Astrocyte (in vitro differentiated cells and primary cell): ENCODE measurements around the gene ZSWIM4. TPM values are rescaled to one million over a fixed set of nuclear protein-coding genes. Genes with fewer than 3 reads are reported as not detected.

ENCODE experiments used
- DNase-seq: peaks from one replicate; pipeline ENCODE4 v3.0.0-alpha.2; 2010; ENCODE audit warnings: low read depth
- FAIRE-seq: peaks from 2 replicates; lab custom pipeline; 2011; peaks lifted over from hg19 to GRCh38; lab: Jason Lieb, UNC
- H2AFZ ChIP-seq: 2 replicates; pipeline ENCODE4 v1.6.0; 2012; ENCODE audit warnings: low read depth, low read length, inconsistent platforms
- H3K27ac ChIP-seq: 2 replicates; pipeline ENCODE4 v1.5.1; 2011; ENCODE audit warnings: low read depth, low read length, inconsistent platforms
- H3K27me3 ChIP-seq: 2 replicates; pipeline ENCODE4 v1.6.0; 2011; ENCODE audit warnings: low read length, inconsistent platforms; ENCODE audit not compliant: insufficient read depth
- H3K36me3 ChIP-seq: 2 replicates; pipeline ENCODE4 v1.5.1; 2011; ENCODE audit warnings: low read length, inconsistent platforms; ENCODE audit not compliant: insufficient read depth
- H3K4me1 ChIP-seq: 2 replicates; pipeline ENCODE4 v1.5.1; 2011; ENCODE audit warnings: low read length, inconsistent platforms; ENCODE audit not compliant: insufficient read depth
- H3K4me2 ChIP-seq: 2 replicates; pipeline ENCODE4 v1.6.0; 2012; ENCODE audit warnings: low read length, inconsistent platforms
- H3K4me3 ChIP-seq: 2 replicates; pipeline ENCODE4 v1.5.1; 2011; ENCODE audit warnings: low read depth, mild to moderate bottlenecking, low read length, inconsistent platforms; ENCODE audit not compliant: insufficient read depth
- H3K79me2 ChIP-seq: 2 replicates; pipeline ENCODE4 v1.6.0; 2012; ENCODE audit warnings: mild to moderate bottlenecking, low read length, inconsistent platforms; ENCODE audit not compliant: insufficient read depth
- H3K9ac ChIP-seq: 2 replicates; pipeline ENCODE4 v1.6.0; 2012; ENCODE audit warnings: mild to moderate bottlenecking, low read length, inconsistent platforms
- H3K9me3 ChIP-seq: 2 replicates; pipeline ENCODE4 v1.5.1; 2012; ENCODE audit warnings: low read depth, mild to moderate bottlenecking, low read length, inconsistent platforms; ENCODE audit not compliant: insufficient read depth
- H4K20me1 ChIP-seq: 2 replicates; pipeline ENCODE4 v1.6.0; 2012; ENCODE audit warnings: low read length, inconsistent platforms; ENCODE audit not compliant: insufficient read depth
- H3K27ac Mint-ChIP-seq: one replicate; pipeline ENCODE4 v1.8.0; 2021; ENCODE audit warnings: mild to moderate bottlenecking, mixed read lengths; ENCODE audit not compliant: unreplicated experiment
- H3K27me3 Mint-ChIP-seq: one replicate; pipeline ENCODE4 v1.8.0; 2021; ENCODE audit warnings: low read depth, mixed read lengths; ENCODE audit not compliant: unreplicated experiment
- H3K36me3 Mint-ChIP-seq: one replicate; pipeline ENCODE4 v1.8.0; 2021; ENCODE audit warnings: low read depth, mixed read lengths; ENCODE audit not compliant: unreplicated experiment
- H3K4me1 Mint-ChIP-seq: one replicate; pipeline ENCODE4 v1.8.0; 2021; ENCODE audit warnings: low read depth, mixed read lengths; ENCODE audit not compliant: unreplicated experiment
- H3K4me3 Mint-ChIP-seq: one replicate; pipeline ENCODE4 v1.8.0; 2021; ENCODE audit warnings: mild to moderate bottlenecking, moderate library complexity, mixed read lengths; ENCODE audit not compliant: unreplicated experiment
- H3K9me3 Mint-ChIP-seq: one replicate; pipeline ENCODE4 v1.8.0; 2021; ENCODE audit warnings: mild to moderate bottlenecking, mixed read lengths; ENCODE audit not compliant: unreplicated experiment
- EZH2 ChIP-seq: IDR thresholded peaks from 2 replicates; pipeline ENCODE4 v1.6.1; 2012; ENCODE audit warnings: mild to moderate bottlenecking, low read length, inconsistent platforms; ENCODE audit not compliant: insufficient read depth
- total RNA-seq: library from RNA; stranded (reverse); gene quantifications from 2 replicates; pipeline ENCODE4 v1.2.1, GENCODE V29; 2021
- TF ChIP-seq, protein P1 (sequence below): IDR thresholded peaks from 2 replicates; pipeline ENCODE4 v1.5.1; 2011; ENCODE audit warnings: low read depth, mild to moderate bottlenecking, inconsistent platforms, low read length, moderate library complexity; ENCODE audit not compliant: insufficient read depth

Gene ZSWIM4
- total RNA-seq, 1 donor from 2014 or later, result 10.6 TPM

DNA sequence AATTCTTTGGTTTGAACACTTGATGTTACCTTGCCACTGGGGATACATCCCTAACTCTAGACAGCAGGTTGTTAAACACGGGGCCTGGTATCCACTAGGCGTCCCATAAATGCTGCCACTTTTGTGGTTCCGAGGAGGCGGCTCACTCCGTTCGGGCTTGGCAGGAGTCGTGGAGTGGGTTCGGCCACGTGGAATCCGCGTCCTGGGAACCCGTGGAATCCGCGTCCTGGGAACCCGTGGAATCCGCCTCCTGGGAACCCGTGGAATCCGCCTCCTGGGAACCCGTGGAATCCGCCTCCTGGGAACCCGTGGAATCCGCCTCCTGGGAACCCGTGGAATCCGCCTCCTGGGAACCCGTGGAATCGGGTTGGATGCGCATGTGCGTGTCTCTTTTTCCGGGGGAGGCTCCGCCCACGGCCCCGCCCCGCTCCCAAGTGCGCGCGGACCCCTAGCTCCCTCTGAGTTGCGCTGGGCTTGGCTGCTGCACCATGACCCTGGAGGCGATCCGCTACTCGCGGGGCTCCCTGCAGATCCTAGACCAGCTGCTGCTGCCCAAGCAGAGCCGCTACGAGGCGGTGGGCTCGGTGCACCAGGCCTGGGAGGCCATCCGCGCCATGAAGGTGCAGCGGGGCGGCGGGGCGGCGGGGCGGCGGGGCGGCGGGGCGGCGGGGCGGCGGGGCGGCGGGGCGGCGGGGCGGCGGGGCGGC is 31.0 kb upstream of the ZSWIM4 start, which contains the start of gene MRI1:
Gene MRI1, plus strand, starts transcription at position 422 of the 707 bp plus-strand sequence. Its CDS starts 67 bp downstream, at position 489.
- Mint-ChIP-seq H3K27ac (peak within 1 kb of the TSS; percentile 80), H3K27me3 (no peaks in the 10 kb centered on the region), H3K4me3 (peak within 1 kb of the TSS; percentile 88), H3K9me3 (no peaks in the 10 kb centered on the region), H3K36me3 (peaks cover 13% of the 10 kb centered on the region), H3K4me1 (peaks cover 2% of the 10 kb centered on the region)
- no peaks in the 10 kb centered on the region for H3K9me3 ChIP-seq
- peaks cover 9% of the 10 kb centered on the region for H3K36me3 ChIP-seq
- peak within 1 kb of the TSS; percentile 83 for H3K4me3 ChIP-seq
- peaks cover 7% of the 10 kb centered on the region for H4K20me1 ChIP-seq
- peak within 1 kb of the TSS; percentile 96 for H3K4me2 ChIP-seq
- peak within 1 kb of the TSS; percentile 77 for H3K9ac ChIP-seq
- TF ChIP-seq EZH2, result no peak
- TF ChIP-seq, protein P1, sequence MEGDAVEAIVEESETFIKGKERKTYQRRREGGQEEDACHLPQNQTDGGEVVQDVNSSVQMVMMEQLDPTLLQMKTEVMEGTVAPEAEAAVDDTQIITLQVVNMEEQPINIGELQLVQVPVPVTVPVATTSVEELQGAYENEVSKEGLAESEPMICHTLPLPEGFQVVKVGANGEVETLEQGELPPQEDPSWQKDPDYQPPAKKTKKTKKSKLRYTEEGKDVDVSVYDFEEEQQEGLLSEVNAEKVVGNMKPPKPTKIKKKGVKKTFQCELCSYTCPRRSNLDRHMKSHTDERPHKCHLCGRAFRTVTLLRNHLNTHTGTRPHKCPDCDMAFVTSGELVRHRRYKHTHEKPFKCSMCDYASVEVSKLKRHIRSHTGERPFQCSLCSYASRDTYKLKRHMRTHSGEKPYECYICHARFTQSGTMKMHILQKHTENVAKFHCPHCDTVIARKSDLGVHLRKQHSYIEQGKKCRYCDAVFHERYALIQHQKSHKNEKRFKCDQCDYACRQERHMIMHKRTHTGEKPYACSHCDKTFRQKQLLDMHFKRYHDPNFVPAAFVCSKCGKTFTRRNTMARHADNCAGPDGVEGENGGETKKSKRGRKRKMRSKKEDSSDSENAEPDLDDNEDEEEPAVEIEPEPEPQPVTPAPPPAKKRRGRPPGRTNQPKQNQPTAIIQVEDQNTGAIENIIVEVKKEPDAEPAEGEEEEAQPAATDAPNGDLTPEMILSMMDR, result no peak
- peak; percentile 46 for DNase-seq
- peak within 1 kb of the TSS; percentile 33 for H3K27ac ChIP-seq
- H3K79me2 ChIP-seq, result peaks cover 18% of the 10 kb centered on the region
- peaks cover 9% of the 10 kb centered on the region for H3K4me1 ChIP-seq
- FAIRE-seq, result no peak
- no peaks in the 10 kb centered on the region for H3K27me3 ChIP-seq
- peak within 1 kb of the TSS; percentile 69 for H2AFZ ChIP-seq

DNA sequence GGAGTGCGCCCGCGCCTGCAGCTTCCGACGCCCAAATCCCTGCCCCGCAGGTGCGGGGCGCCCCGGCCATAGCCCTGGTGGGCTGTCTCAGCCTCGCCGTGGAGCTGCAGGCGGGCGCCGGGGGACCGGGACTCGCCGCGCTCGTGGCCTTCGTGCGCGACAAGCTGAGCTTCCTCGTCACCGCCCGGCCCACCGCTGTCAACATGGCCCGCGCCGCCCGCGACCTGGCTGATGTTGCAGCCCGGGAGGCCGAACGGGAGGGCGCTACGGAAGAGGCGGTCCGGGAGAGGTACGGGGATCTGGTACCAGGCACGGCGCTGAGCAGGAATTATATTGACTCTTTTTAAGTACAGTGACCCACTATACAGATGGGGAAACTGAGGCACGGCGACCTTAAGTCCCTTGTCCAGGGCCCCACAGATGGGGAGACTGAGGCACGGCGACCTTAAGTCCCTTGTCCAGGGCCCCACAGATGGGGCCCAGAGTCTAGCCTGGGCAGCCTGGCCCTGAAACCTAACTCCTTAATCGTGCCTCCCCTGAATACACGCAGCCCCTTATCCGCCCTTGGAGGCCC is 30.3 kb upstream of the ZSWIM4 start:
- Mint-ChIP-seq H3K9me3 (no peaks in the 10 kb centered on the region), H3K27me3 (no peaks in the 10 kb centered on the region), H3K36me3 (peaks cover 11% of the 10 kb centered on the region), H3K4me1 (peaks cover 2% of the 10 kb centered on the region), H3K4me3 (peak overlapping the region; percentile 88), H3K27ac (peak overlapping the region; percentile 80)
- Histone ChIP-seq H3K9ac (peak overlapping the region; percentile 70), H4K20me1 (peaks cover 7% of the 10 kb centered on the region), H3K27ac (peak overlapping the region; percentile 12), H3K4me1 (peaks cover 9% of the 10 kb centered on the region), H3K9me3 (no peaks in the 10 kb centered on the region), H3K36me3 (peaks cover 11% of the 10 kb centered on the region), H3K4me3 (peak overlapping the region; percentile 64), H3K79me2 (peaks cover 18% of the 10 kb centered on the region), H3K27me3 (no peaks in the 10 kb centered on the region), H3K4me2 (peak overlapping the region; percentile 96), H2AFZ (peak overlapping the region; percentile 69)
- no peak for DNase-seq
- no peak for TF ChIP-seq EZH2
- TF ChIP-seq, protein P1, result no peak
- no peak for FAIRE-seq
